K562 (cell line): Measurements from ENCODE around the gene RHOA. TPM values are rescaled to one million over a fixed set of nuclear protein-coding genes. Genes with fewer than 3 reads are reported as not detected.

Experiments
- ATAC-seq: fragments of 200-7000 bp; cut with Tn5 transposase; 3 replicates; pipeline ENCODE4 v1.9.1; 2020; ENCODE audit warnings: moderate library complexity
- BruUV-seq: library from RNA; stranded (reverse); fragments of 400-500 nt; replicated peaks from 2 replicates; lab custom pipeline; 2021; lab: Mats Ljungman, UMichigan
- CTCF ChIA-PET: fragments of 300-600 bp; formaldehyde crosslinking; extraction: SDS; loops from one replicate; lab custom pipeline; 2021; ENCODE audit warnings: low intra/inter-chr PET ratio; lab: Yijun Ruan, JAX
- POLR2A ChIA-PET: fragments of 300-600, 350-650 bp; sonication (Branson Sonifier 250); formaldehyde crosslinking; extraction: SDS; loops from one replicate; lab custom pipeline; 2021; ENCODE audit warnings: antibody characterized with exemption, inconsistent platforms; lab: Yijun Ruan, JAX
- DNase-seq, 4 experiments: peaks; one replicate each; pipeline versions ENCODE4 v3.0.0 to v3.0.0-alpha.2; 2011 to 2018; ENCODE audit warnings: low spot score in 3 of 4, mixed read lengths in 3 of 4; ENCODE audit errors: extremely low read depth in 1 of 4
- FAIRE-seq: peaks from 2 replicates; lab custom pipeline; 2011; peaks lifted over from hg19 to GRCh38; lab: Jason Lieb, UNC
- H2AFZ ChIP-seq: 2 replicates; pipeline ENCODE4 v1.6.0; 2011; ENCODE audit warnings: low read depth, low read length, control low read depth, inconsistent platforms
- H3K27ac ChIP-seq: fragments of 200-600 bp; 3 replicates; pipeline ENCODE4 v1.8.0; 2011; ENCODE audit warnings: low read depth, mild to moderate bottlenecking, control low read depth, inconsistent platforms, low read length, moderate library complexity, mixed read lengths; ENCODE audit errors: extremely low read depth
- H3K27me3 ChIP-seq, 2 experiments: fragments of 300-600 bp in 1 of 2; 2 replicates in 1 of 2; 3 replicates in 1 of 2; pipeline versions ENCODE4 v1.6.0 to v1.8.0; 2011; ENCODE audit warnings: inconsistent platforms in 2 of 2, low read length in 2 of 2, mild to moderate bottlenecking in 1 of 2, mixed read lengths in 1 of 2, moderate library complexity in 1 of 2; ENCODE audit not compliant: control insufficient read depth in 2 of 2, insufficient read depth in 2 of 2
- H3K36me3 ChIP-seq: fragments of 300-600 bp; 3 replicates; pipeline ENCODE4 v1.8.0; 2011; ENCODE audit warnings: mild to moderate bottlenecking, low read length, inconsistent platforms; ENCODE audit not compliant: control insufficient read depth, insufficient read depth
- H3K4me1 ChIP-seq, 2 experiments: fragments of 200-600 bp in 1 of 2; replicated peaks in 1 of 2; 2 replicates in 1 of 2; 3 replicates in 1 of 2; pipeline versions ENCODE4 v1.5.1 to v1.8.0; 2011; ENCODE audit warnings: inconsistent platforms in 2 of 2, low read length in 2 of 2, mild to moderate bottlenecking in 1 of 2, mixed read lengths in 1 of 2, moderate library complexity in 1 of 2; ENCODE audit not compliant: control insufficient read depth in 2 of 2, insufficient read depth in 2 of 2
- H3K4me2 ChIP-seq: 2 replicates; pipeline ENCODE4 v1.6.1; 2011; ENCODE audit warnings: low read length, control low read depth, inconsistent platforms, mixed read lengths; ENCODE audit not compliant: insufficient read depth
- H3K4me3 ChIP-seq: fragments of 200-600 bp; sonication (generic), shearing (Covaris generic); 2 replicates; pipeline ENCODE4 v1.5.1; 2016; ENCODE audit warnings: control low read depth, inconsistent platforms
- H3K79me2 ChIP-seq: fragments of 200-600 bp; 3 replicates; pipeline ENCODE4 v1.8.0; 2011; ENCODE audit warnings: low read length, inconsistent platforms; ENCODE audit not compliant: control insufficient read depth, insufficient read depth
- H3K9ac ChIP-seq, 2 experiments: 2 replicates each; pipeline versions ENCODE4 v1.6.0 to v1.6.1; 2011; ENCODE audit warnings: low read depth in 2 of 2, low read length in 2 of 2, control low read depth in 1 of 2, inconsistent platforms in 1 of 2, mild to moderate bottlenecking in 1 of 2, mixed read lengths in 1 of 2; ENCODE audit not compliant: insufficient read depth in 1 of 2
- H3K9me1 ChIP-seq: one replicate; pipeline ENCODE4 v1.6.0; 2011; ENCODE audit warnings: inconsistent platforms, mild to moderate bottlenecking, low read length, moderate library complexity; ENCODE audit not compliant: control insufficient read depth, insufficient read depth
- H3K9me3 ChIP-seq: replicated peaks from 2 replicates; pipeline ENCODE4 v1.5.1; 2011; ENCODE audit warnings: low read depth, low read length, inconsistent platforms; ENCODE audit not compliant: control insufficient read depth, insufficient read depth
- H4K20me1 ChIP-seq: replicated peaks from 2 replicates; pipeline ENCODE4 v1.6.1; 2011; ENCODE audit warnings: low read length, inconsistent platforms, mixed read lengths; ENCODE audit not compliant: control insufficient read depth, insufficient read depth
- ASH1L ChIP-seq: fragments of 450-650 bp; IDR thresholded peaks from 2 replicates; pipeline ENCODE4 v1.6.1; 2018; ENCODE audit warnings: borderline replicate concordance, mild to moderate bottlenecking, low read depth; ENCODE audit not compliant: partially characterized antibody
- ATF1 ChIP-seq, 2 experiments: fragments of 450-650 bp in 1 of 2; IDR thresholded peaks; 2 replicates each; pipeline ENCODE4 v1.6.1; 2016; ENCODE audit warnings: missing compliant biosample characterization in 1 of 2, missing genetic modification characterization in 1 of 2
- CEBPB ChIP-seq: fragments of 450-650 bp; IDR thresholded peaks from 2 replicates; pipeline ENCODE4 v1.6.1; 2016; ENCODE audit warnings: missing genetic modification characterization, missing compliant biosample characterization
- DDX20 ChIP-seq: fragments of 450-650 bp; IDR thresholded peaks from 2 replicates; pipeline ENCODE4 v1.6.1; 2016; ENCODE audit warnings: missing genetic modification characterization, low read depth, mild to moderate bottlenecking, missing compliant biosample characterization, moderate library complexity
- ELF4 ChIP-seq: fragments of 450-650 bp; formaldehyde crosslinking; IDR thresholded peaks from 2 replicates; pipeline ENCODE4 v1.4.0; 2022; ENCODE audit warnings: missing genetic modification characterization
- HDAC3 ChIP-seq: fragments of 450-650 bp; IDR thresholded peaks from 2 replicates; pipeline ENCODE4 v1.6.1; 2018; ENCODE audit warnings: borderline replicate concordance, mild to moderate bottlenecking, moderate library complexity; ENCODE audit not compliant: partially characterized antibody
- HMGN3 ChIP-seq: IDR thresholded peaks from 2 replicates; pipeline ENCODE4 v1.6.1; 2011; ENCODE audit warnings: borderline replicate concordance, low read depth, mild to moderate bottlenecking, mixed read lengths, low read length; ENCODE audit not compliant: insufficient read length; ENCODE audit errors: extremely low read depth
- HNRNPUL1 ChIP-seq: fragments of 200-400 bp; formaldehyde crosslinking; IDR thresholded peaks from 2 replicates; pipeline ENCODE4 v1.6.1; 2017; ENCODE audit warnings: low read length
- IRF9 ChIP-seq: fragments of 450-650 bp; IDR thresholded peaks from 2 replicates; pipeline ENCODE4 v1.6.1; 2016; ENCODE audit warnings: missing biosample characterization, missing genetic modification characterization
- MIER1 ChIP-seq: fragments of 450-650 bp; IDR thresholded peaks from 2 replicates; pipeline ENCODE4 v1.6.1; 2016; ENCODE audit warnings: antibody characterized with exemption, mild to moderate bottlenecking, low read depth
- PHF20 ChIP-seq: fragments of 450-650 bp; IDR thresholded peaks from 2 replicates; pipeline ENCODE4 v1.6.1; 2018; ENCODE audit not compliant: partially characterized antibody
- ZFPM2 ChIP-seq: fragments of 250-450 bp; sonication (Bioruptor Pico); IDR thresholded peaks from 2 replicates; pipeline ENCODE4 v1.5.1; 2022; ENCODE audit warnings: mild to moderate bottlenecking
- ZMIZ1 ChIP-seq, 2 experiments: fragments of 150-350 bp in 1 of 2; IDR thresholded peaks; 2 replicates each; pipeline ENCODE4 v1.6.1; 2012 to 2016; ENCODE audit warnings: low read depth in 2 of 2, low read length in 2 of 2, mild to moderate bottlenecking in 1 of 2, moderate library complexity in 1 of 2
- ZNF311 ChIP-seq: fragments of 250-450 bp; sonication (Bioruptor Pico); IDR thresholded peaks from 2 replicates; pipeline ENCODE4 v1.4.0; 2020; ENCODE audit warnings: mild to moderate bottlenecking, moderate library complexity
- ZNF347 ChIP-seq: fragments of 450-650 bp; formaldehyde crosslinking; IDR thresholded peaks from 2 replicates; pipeline ENCODE4 v1.4.0; 2020; ENCODE audit warnings: low read depth, mild to moderate bottlenecking, moderate library complexity
- WGBS: fragments of 100-300 bp; shearing (Covaris generic); methylation state at CpG from one replicate; pipeline ENCODE4 v1.1.6; 2016; ENCODE audit warnings: low coverage, mixed read lengths; ENCODE audit not compliant: insufficient coverage; ENCODE audit errors: missing lambda C conversion rate; 5-methylcytosine and 5-hydroxymethylcytosine counted together
- in situ Hi-C: fragments of 300-500 bp; cut with MboI; formaldehyde crosslinking; loops from 4 replicates; pipeline ENCODE4 v1.15.0; 2018; ENCODE audit warnings: inconsistent platforms, mixed read lengths
- intact Hi-C: fragments of 100-400 bp; cut with micrococcal nuclease; formaldehyde crosslinking; loops from 2 replicates; pipeline ENCODE4 v1.14.2; 2022
- polyA plus RNA-seq, 8 experiments: library from polyadenylated mRNA; depleted of rRNA in 4 of 8; stranded (reverse) in 5 of 8; unstranded in 3 of 8; fragments of >200 nt; fragmentation: Nextera tagmentation in 2 of 8; fragmentation: Illumina TruSeq in 1 of 8; extraction: Ambion mirVana in 2 of 8; extraction: Trizol in 1 of 8; gene quantifications; 2 replicates each; pipeline versions ENCODE4 v1.2.1 to v1.2.3, GENCODE V29; 2011 to 2014; ENCODE audit warnings: inconsistent platforms in 1 of 8, missing spikeins in 1 of 8
- total RNA-seq, 7 experiments: library from RNA; depleted of rRNA in 6 of 7; stranded (reverse); fragments of >200 nt in 6 of 7; fragmentation: Illumina TruSeq in 2 of 7; extraction: Trizol in 2 of 7; gene quantifications; 2 replicates each; pipeline versions ENCODE4 v1.2.1 to v1.2.3, GENCODE V29; 2011 to 2021; ENCODE audit warnings: low replicate concordance in 1 of 7
- TF ChIP-seq, protein P1 (sequence below): sonication (generic); formaldehyde crosslinking; IDR thresholded peaks from 2 replicates; pipeline ENCODE4 v1.9.0; 2022; ENCODE audit warnings: mild to moderate bottlenecking, missing genetic modification reagents

Gene RHOA
- total and polyA plus RNA-seq, 9 of the 15 experiments (the other 6 are each of a cell fraction or from before 2014, with no cell fraction given): 136 to 540 (median 236) TPM

DNA sequence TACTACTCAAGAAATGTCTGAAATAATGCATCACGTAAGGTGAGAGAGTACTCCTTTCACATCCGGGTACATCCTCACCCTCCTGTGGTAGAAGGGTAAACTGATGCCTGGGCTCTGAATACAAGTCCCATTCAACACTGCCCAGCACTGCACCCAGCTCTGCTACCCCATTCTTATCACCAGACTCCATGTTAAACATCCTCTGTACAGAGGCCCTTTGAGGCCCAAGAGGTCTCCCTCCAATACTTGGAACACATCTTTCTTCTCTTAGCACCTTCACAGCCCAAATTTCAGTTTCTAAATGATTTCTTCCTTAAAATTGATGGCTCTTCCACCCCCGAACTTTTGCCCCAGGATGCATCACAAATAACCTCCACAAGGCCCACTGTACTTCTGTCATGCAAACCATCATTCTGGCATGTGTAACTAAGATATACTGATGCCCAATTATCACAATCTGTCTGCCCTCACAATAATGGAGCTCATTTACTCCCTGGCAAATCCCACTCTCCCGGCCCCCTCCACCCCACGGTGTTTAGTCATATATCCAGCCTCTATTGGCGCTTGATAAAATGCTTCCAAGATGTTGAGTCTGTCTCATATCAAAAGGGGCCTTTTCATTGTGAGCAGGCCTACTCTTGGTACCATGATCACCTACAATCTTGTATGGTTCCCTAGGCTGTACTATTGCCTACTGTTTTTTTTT lies 41.0 kb downstream of the RHOA start (continued):
- no peak for TF ChIP-seq MIER1
- no peak for TF ChIP-seq IRF9 (tag)
- TF ChIP-seq ZFPM2 (CRISPR knock-in tag): no peak
- no peak for TF ChIP-seq ELF4 (CRISPR knock-in tag)
- no peak for TF ChIP-seq HDAC3
- TF ChIP-seq, all 486 proteins: peak for 0

GRCh38 chr3:49362561-49362960 lies 49.2 kb downstream of the RHOA start:
- Histone ChIP-seq H3K9me1 (no peaks in the 10 kb centered on the region), H3K4me1 (peaks cover 0 to 2% of the 10 kb centered on the region in 2 experiments; a peak in 4 of 5 replicates), H3K4me2 (no peak overlapping the region), H3K4me3 (no peak overlapping the region), H3K9me3 (no peaks in the 10 kb centered on the region), H2AFZ (no peak overlapping the region), H3K27me3 (no peaks in the 10 kb centered on the region), H3K27ac (no peak overlapping the region), H4K20me1 (no peaks in the 10 kb centered on the region), H3K79me2 (peaks cover 5% of the 10 kb centered on the region; the same call in 1 of the 3 replicates), H3K36me3 (peaks cover 83% of the 10 kb centered on the region; the same call in 2 of the 3 replicates), H3K9ac (no peak overlapping the region)
- ChIA-PET CTCF (no interaction called here), POLR2A (interaction anchor here (0.5 kb wide), 1 partner anchor 54 kb away, joined by 3 read pairs; no protein-coding TSS in a partner anchor)
- intact Hi-C loops: no loop called here
- WGBS: 78% methylated on average over 3 of the region's 3 CpGs
- no peak for DNase-seq
- BruUV-seq: no TSS peak
- no peak for ATAC-seq
- in situ Hi-C loops: no loop called here
- no peak for FAIRE-seq
- TF ChIP-seq ATF1 (CRISPR knock-in tag; IDR thresholded peaks at IDR 0.05): no peak
- TF ChIP-seq ATF1 (tag; IDR thresholded peaks at IDR 0.05): no peak
- TF ChIP-seq CEBPB: no peak
- no peak for TF ChIP-seq ZNF347
- no peak for TF ChIP-seq ZMIZ1 (IDR thresholded peaks at IDR 0.05; ENCODE audit: low read depth in 2 of 2, low read length in 2 of 2)
- TF ChIP-seq DDX20: no peak
- no peak for TF ChIP-seq HMGN3
- no peak for TF ChIP-seq ZNF311 (CRISPR knock-in tag)
- TF ChIP-seq ASH1L: no peak
- TF ChIP-seq HNRNPUL1: no peak
- no peak for TF ChIP-seq PHF20
- TF ChIP-seq, protein P1, sequence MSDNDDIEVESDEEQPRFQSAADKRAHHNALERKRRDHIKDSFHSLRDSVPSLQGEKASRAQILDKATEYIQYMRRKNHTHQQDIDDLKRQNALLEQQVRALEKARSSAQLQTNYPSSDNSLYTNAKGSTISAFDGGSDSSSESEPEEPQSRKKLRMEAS (CRISPR knock-in tag): no peak
